Anterior cingulate cortex (tissue), 58 donors: Measurements from ENCODE around the gene ARL2BP.
"Not testable (repeated sequence)": the region's sequence is repeated elsewhere in the genome, so short reads cannot be mapped to it uniquely, and the experiment has no call there.

Experiments used
- DNase-seq, 58 donors: peaks; one replicate each; lab custom pipeline; 2025; lab: John Stamatoyannopoulos, UW

The ARL2BP gene

DNA sequence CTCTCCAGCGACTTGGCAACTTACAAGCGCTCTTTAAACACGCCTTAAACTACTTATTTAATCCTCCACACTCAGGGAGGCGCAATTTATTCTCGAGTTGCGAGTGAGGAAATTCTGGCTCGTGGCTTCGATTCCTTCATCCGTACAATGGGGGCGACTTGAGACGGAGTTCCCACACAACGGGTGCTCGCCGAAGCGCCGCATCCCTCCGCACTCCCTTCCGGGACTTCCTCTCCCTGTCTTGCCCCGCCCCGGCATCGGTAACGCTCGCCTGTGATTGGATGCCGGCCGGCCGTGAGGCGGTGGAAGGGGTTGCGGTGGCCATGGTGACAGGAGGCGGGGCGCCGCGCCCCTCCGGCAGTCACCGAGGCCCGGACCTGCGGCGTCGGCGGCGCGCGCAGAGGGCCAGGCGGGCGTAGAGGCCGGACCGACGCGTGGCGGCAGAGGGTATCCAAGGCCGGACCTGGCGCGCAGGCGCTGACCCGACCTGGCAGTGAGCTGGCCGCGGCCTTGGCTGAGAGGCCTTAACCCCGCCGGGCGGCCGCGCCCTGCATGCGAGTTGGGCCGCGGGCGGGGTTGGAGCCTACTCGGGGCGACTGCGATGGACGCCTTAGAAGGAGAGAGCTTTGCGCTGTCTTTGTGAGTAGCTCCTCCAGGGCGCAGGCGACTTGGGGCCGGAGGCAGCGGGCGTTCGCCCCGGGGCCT lies at the start of gene ARL2BP:
TSS of gene ARL2BP (plus strand) at position 493 of the 705 bp plus-strand sequence. CDS start at position 602, 109 bp downstream.
- DNase-seq = peak; percentile 71 to 99 (median 97)

- DNase-seq = peak in 22 of 58 donors; percentile 1 to 61 (median 17)
These were observed 48.8 kb upstream of the ARL2BP start for GRCh38 chr16:57196286-57196685.

DNA sequence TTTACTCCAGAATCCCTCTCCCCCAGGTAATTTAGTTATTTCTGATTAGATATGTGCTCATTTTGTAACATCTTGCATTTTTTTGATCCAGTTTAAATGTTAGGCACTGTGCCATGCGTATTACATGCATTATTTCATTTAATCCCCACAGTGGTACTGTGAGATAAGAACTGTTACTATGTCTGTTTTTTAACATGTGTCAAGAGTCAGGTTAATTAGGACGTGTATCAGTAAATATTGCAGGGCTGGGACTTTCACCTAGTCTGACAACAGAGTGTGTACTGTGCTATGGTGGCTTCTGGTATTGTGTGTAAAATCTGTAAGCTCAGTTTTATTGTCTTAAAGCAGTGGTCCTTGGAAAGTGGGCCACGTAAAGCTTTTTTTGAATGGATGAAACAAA lies 48.3 kb upstream of the ARL2BP start:
- DNase-seq = no peak

GRCh38 chr16:57200321-57200720 lies 44.7 kb upstream of the ARL2BP start:
- DNase-seq = not testable (repeated sequence)

DNA sequence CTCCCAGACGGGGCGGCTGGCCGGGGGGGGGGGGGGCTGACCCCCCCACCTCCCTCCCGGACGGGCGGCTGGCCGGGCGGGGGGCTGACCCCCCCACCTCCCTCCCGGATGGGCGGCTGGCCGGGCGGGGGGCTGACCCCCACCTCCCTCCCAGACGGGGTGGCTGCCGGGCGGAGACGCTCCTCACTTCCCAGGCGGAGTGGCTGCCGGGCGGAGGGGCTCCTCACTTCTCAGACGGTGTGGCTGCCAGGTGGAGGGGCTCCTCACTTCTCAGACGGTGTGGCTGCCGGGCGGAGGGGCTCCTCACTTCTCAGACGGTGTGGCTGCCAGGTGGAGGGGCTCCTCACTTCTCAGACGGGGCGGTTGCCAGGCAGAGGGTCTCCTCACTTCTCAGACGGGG lies 44.1 kb upstream of the ARL2BP start:
- DNase-seq = not testable (repeated sequence)

DNA sequence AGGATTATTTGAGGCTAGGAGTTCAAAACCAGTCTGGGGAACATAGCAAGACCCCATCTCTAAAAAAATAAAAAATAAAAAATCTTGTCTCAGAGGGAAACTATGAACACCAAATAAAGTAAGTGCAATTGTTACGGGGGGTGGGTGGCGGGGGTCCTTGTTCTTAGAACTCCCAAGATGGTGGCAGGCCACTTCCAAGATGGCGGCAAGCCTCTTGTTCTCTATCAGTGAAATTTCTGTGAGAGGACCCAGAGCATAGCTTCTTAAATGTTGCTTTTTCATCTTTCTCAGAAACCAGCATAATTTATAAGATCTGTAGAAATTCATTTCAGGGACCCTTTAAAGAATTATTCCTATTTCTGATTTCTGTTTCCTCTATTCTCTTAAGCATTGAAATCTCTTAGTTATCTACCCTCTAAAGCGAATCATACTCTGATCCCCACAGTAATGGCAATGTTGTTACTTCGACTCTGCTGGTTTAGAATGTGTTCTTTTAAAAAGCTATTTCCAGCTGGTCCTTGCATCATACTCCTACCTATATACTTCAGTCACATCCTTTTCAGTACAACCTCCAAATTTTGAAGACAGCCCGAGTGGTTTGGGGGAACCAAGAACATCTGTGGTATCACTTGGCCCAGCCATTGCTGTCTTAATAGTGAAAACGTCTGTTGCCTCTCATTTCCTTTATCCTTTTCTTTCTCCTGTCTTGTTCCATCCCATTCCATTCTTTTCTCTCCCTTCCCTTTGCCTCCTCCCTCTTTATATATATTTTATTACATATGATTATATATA lies 42.8 kb upstream of the ARL2BP start:
- DNase-seq = no peak

- no peak for DNase-seq
These were observed 41.6 kb upstream of the ARL2BP start for GRCh38 chr16:57203451-57203850.

DNA sequence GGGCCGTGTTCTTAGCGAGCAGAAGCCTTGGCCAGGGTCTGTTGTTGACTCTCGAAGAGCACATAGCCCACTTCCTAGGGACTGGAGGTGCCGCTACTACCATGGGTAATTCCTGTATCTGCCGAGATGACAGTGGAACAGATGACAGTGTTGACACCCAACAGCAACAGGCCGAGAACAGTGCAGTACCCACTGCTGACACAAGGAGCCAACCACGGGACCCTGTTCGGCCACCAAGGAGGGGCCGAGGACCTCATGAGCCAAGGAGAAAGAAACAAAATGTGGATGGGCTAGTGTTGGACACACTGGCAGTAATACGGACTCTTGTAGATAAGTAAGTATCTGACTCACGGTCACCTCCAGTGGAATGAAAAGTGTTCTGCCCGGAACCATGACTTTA lies 40.4 kb upstream of the ARL2BP start:
- DNase-seq = no peak

DNA sequence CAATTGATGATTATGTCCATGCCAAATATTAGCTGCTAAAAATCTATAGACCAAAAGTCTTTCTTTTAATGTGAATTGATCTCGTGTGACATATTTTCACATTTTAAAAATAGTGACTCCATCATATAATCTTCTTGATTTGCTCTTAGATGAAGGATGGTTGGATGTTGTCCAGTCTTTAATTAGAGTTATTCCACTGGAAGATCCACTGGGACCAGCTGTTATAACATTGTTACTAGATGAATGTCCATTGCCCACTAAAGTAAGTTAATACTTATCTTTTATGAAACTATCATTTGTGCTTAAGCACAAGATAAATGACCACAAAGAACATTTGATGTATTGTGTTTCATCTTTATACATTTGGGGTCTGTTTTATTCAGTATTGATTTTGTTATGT lies 36.1 kb upstream of the ARL2BP start:
- DNase-seq = no peak

GRCh38 chr16:57209780-57210179 lies 35.3 kb upstream of the ARL2BP start:
- DNase-seq = no peak

GRCh38 chr16:57213462-57213861 lies 31.6 kb upstream of the ARL2BP start:
- DNase-seq = no peak

DNA sequence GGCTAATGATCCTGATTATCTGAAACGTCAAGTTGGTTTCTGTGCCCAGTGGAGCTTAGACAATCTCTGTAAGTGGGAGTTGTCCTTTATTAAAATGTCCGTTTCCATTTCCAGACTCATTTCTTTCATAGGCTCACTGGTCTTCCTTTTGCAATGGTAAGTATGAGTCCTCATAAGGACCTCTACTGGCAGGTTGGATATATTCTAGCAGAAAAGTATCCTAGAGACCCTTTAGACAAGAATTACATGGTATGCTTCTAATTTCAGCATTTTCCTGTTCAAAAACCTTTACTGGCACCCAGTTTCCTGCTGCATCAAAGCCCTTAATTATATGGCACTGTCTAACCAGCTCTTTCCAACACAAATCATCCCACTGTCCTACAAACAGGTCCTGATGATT lies 28.1 kb upstream of the ARL2BP start:
- DNase-seq = no peak

DNA sequence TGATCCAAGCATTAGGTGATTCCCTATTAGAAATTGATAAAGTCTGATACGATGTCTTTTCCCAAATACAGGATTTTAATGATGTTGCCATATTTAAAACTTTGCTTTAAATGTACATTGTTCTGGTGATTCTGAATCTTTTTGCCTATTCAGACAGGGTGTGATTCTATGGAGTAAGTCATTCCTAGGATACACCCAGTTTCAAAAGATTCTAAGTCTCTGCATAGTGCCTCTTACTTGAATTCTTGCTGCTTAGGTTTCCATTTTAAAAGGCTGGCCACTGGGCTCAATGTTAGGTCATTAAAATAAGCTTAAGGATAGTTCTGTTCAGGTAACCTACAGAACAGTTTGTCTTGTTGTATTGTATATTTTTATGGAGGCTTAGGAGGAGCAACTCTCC lies 22.0 kb upstream of the ARL2BP start:
- no peak for DNase-seq

DNA sequence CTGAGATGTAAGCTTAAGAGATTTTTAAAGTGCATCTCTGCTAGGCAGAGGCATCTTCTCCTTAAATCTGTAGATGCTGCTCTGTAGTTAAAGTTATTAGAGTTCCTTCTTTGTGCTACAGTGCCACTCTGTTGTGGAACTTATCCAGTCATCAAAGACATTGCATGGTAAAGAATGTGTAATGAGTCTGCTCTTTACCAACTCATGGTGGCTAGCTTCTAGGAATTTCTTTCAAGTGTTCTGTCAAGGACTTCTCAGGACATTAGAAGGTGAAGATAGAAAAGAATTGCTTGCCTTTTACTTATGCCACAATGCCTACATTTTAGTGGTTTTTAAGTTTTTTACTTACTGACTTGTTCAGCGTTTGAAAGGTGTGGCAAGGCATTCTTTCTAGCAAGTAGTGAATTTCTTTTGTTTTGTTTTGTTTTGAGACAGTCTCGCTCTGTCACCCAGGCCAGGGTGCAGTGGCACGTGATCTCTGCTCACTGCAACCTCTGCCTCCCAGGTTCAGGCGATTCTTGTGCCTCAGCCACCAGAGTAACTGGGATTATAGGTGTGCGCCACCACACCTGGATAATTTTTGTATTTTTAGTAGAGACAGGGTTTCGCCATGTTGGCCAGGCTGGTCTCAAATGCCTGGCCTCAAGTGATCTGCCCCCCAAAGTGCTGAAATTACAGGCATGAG lies 20.3 kb upstream of the ARL2BP start:
- no peak for DNase-seq

DNA sequence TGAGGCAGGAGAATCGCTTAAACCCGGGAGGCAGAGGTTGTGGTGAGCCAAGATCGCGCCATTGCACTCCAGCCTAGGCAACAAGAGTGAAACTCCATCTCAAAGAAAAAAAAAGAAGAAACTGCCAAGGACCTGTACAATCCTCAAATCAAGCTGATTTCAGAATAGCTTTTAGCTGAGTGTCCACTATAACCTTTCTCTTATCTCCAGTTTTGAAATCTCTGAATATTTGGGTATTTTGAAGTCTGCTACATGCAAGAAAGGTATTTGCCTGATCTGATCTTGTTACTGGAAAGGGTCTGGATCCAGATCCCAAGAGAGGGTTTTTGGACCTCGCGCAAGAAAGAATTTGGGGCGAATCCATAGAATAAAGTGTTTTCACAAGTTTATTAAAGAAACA lies 19.1 kb upstream of the ARL2BP start:
- DNase-seq = no peak

DNA sequence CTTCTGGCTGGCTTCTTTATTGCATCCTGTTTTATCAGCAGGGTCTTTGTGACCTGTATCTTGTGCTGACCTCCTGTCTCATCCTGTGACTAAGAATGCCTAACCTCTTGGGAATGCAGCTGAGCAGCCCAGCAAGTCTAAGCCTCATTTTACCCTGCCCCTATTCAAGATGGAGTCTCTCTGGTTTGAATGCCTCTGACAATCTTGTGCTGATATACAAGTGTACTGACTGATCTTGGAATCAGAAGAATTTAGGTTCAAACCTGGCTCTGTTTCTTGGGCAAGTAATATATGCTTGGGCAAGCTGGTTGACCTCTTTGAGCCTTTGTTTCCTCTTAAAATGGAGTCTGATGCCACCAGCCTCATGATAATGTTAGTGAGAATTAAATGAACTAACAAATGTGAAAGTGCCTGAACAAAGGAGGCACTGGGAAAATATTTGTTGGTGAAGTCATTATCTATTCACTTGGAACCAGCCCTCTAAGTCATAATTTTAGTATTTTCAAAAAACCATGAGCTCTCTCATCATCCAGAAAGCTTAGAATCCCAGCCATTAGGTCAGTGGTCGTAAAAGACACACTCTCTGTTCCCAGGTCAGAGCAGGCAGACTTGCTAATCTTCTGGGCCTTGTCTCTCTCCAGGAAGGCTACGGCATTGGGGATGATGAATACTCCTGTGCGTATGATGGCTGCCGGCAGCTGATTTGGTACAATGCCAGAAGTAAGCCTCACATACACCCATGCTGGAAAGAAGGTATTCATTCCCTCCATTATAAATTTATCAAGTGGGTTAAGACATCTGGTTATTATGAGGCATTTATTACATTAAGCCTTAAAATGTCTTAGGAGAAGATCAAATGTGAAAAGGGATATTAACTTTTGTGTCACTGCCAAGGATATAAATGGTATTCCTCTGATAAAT lies 18.1 kb upstream of the ARL2BP start:
- DNase-seq = no peak

- DNase-seq = no peak
These were observed 16.0 kb upstream of the ARL2BP start for GRCh38 chr16:57229079-57229478.

GRCh38 chr16:57231821-57232350 lies 13.2 kb upstream of the ARL2BP start:
- no peak for DNase-seq

GRCh38 chr16:57233944-57234706 lies 10.9 kb upstream of the ARL2BP start:
- no peak for DNase-seq
